Activated naive CD8-positive, alpha-beta T cell treated with anti-CD3 and anti-CD28 coated beads, Interleukin-2, amount 10 ng/mL, durations not matched to agents 7 days and 5 days (primary cell): ENCODE results near the gene PCSK4. TPM values are rescaled to one million over a fixed set of nuclear protein-coding genes. Genes with fewer than 3 reads are reported as not detected.
A peak's percentile ranks its signal among the peaks of the same experiment; 100 is the strongest.
"Not testable (repeated sequence)": the region's sequence is repeated elsewhere in the genome, so short reads cannot be mapped to it uniquely, and the experiment has no call there.

ENCODE experiments used
- ATAC-seq: fragments of 150-1000 bp; cut with Tn5 transposase; one replicate; pipeline ENCODE4 v1.10.0; 2021; ENCODE audit warnings: low read depth, moderate library complexity
- POLR2A ChIA-PET: fragments of 350-600 bp; sonication (Branson Sonifier 250); formaldehyde crosslinking; loops from one replicate; lab custom pipeline; 2021; ENCODE audit warnings: antibody characterized with exemption; lab: Charles Lee
- DNase-seq: peaks from one replicate; pipeline ENCODE4 v3.0.0; 2021
- H3K27ac Mint-ChIP-seq: one replicate; pipeline ENCODE4 v1.8.0; 2022; ENCODE audit warnings: mild to moderate bottlenecking, mixed read lengths
- H3K27me3 Mint-ChIP-seq: one replicate; pipeline ENCODE4 v1.8.0; 2022; ENCODE audit warnings: mild to moderate bottlenecking, moderate library complexity, mixed read lengths
- H3K36me3 Mint-ChIP-seq: one replicate; pipeline ENCODE4 v1.8.0; 2021; ENCODE audit warnings: mild to moderate bottlenecking, mixed read lengths
- H3K4me1 Mint-ChIP-seq: one replicate; pipeline ENCODE4 v1.8.0; 2021; ENCODE audit warnings: mixed read lengths
- H3K4me3 Mint-ChIP-seq: one replicate; pipeline ENCODE4 v1.8.0; 2022; ENCODE audit warnings: mild to moderate bottlenecking, moderate library complexity, mixed read lengths
- H3K9me3 Mint-ChIP-seq: one replicate; pipeline ENCODE4 v1.8.0; 2021; ENCODE audit warnings: mixed read lengths
- total RNA-seq, 2 experiments: library from RNA; stranded (reverse); gene quantifications; one replicate each; pipeline ENCODE4 v1.2.3, GENCODE V29; 2021

The PCSK4 gene
- total RNA-seq, 2 experiments from 2014 or later, result 6.7 to 9.7 TPM

GRCh38 chr19:1505991-1506881 lies 16.1 kb upstream of the PCSK4 start:
- DNase-seq (no peak), ATAC-seq (no peak)
- no peak overlapping the region for H3K27ac Mint-ChIP-seq
- peaks cover 8% of the 10 kb centered on the region for H3K4me1 Mint-ChIP-seq
- H3K36me3 Mint-ChIP-seq, result no peaks in the 10 kb centered on the region
- POLR2A ChIA-PET, result no interaction called here
- H3K4me3 Mint-ChIP-seq, result no peak overlapping the region
- peaks cover 36% of the 10 kb centered on the region for H3K27me3 Mint-ChIP-seq
- H3K9me3 Mint-ChIP-seq, result no peaks in the 10 kb centered on the region

- POLR2A ChIA-PET, result interaction anchor here (0.6 to 0.9 kb wide), 2 partner anchors 14 to 236 kb away, joined by 3 to 4 read pairs; partner anchors contain the start of genes CIRBP and REEP6
Measured at GRCh38 chr19:1505012-1505411, 14.9 kb upstream of the PCSK4 start.

GRCh38 chr19:1503925-1504773 lies 14.0 kb upstream of the PCSK4 start:
- Mint-ChIP-seq H3K27me3 (peaks cover 26% of the 10 kb centered on the region), H3K9me3 (no peaks in the 10 kb centered on the region), H3K27ac (no peak overlapping the region), H3K36me3 (no peaks in the 10 kb centered on the region), H3K4me3 (no peak overlapping the region), H3K4me1 (peaks cover 6% of the 10 kb centered on the region)
- no peak for ATAC-seq
- no peak for DNase-seq
- POLR2A ChIA-PET, result interaction anchor here (0.9 kb wide), 1 partner anchor 13 kb away, joined by 3 read pairs; the partner anchor contains the start of gene REEP6

More at GRCh38 chr19:1505012-1505411, 14.9 kb upstream of the PCSK4 start:
- no peak overlapping the region for H3K4me3 Mint-ChIP-seq
- ATAC-seq, result no peak
- H3K27ac Mint-ChIP-seq, result no peak overlapping the region
- H3K36me3 Mint-ChIP-seq, result no peaks in the 10 kb centered on the region
- no peak for DNase-seq
- H3K4me1 Mint-ChIP-seq, result peaks cover 8% of the 10 kb centered on the region
- H3K9me3 Mint-ChIP-seq, result no peaks in the 10 kb centered on the region
- H3K27me3 Mint-ChIP-seq, result peaks cover 28% of the 10 kb centered on the region

DNA sequence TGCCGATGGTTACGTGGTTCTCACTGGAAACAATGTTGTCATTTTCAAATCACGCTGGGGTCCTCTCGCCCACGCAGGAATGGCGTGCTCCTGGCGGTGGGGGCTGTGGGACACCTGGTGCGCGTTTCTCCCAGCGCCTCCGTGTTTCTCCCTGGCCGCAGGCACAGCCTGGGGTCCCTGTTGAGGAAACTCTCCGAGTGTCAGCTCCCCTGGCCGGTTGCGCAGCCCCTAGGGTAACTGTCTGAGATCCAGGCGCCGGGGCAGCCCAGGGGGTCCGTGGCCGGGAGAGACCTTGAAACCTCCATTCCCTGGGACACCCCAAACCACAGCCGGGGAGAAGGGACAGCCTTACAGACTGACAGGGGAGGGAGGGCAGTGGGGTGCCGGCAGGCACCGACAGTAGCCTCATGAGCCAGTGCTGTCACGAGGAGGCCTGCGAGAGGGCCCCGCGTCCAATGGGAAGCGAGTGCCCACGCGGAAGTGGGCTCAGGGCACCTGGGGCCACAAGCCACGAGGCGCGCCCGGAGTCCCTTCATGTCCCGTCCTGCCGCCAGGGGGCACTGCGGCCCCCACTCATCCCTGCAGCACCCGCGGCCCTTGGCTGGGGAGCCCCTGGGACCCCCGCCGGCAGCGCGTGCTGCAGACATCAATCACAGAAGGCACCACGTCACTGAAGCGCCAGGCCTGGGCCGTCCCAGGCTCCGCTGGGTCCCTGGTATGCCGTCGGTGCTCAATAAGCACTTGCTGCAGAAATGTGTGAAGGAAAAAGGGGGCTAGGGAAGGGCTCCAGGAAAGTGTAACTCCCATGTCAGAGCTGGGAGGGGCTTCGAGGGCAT lies 13.2 kb upstream of the PCSK4 start:
- DNase-seq (peak; percentile 83), ATAC-seq (peak; percentile 51)
- peaks cover 6% of the 10 kb centered on the region for H3K4me1 Mint-ChIP-seq
- no peak overlapping the region for H3K27ac Mint-ChIP-seq
- peaks cover 19% of the 10 kb centered on the region for H3K27me3 Mint-ChIP-seq
- POLR2A ChIA-PET, result no interaction called here
- H3K36me3 Mint-ChIP-seq, result no peaks in the 10 kb centered on the region
- H3K4me3 Mint-ChIP-seq, result no peak overlapping the region
- no peaks in the 10 kb centered on the region for H3K9me3 Mint-ChIP-seq

DNA sequence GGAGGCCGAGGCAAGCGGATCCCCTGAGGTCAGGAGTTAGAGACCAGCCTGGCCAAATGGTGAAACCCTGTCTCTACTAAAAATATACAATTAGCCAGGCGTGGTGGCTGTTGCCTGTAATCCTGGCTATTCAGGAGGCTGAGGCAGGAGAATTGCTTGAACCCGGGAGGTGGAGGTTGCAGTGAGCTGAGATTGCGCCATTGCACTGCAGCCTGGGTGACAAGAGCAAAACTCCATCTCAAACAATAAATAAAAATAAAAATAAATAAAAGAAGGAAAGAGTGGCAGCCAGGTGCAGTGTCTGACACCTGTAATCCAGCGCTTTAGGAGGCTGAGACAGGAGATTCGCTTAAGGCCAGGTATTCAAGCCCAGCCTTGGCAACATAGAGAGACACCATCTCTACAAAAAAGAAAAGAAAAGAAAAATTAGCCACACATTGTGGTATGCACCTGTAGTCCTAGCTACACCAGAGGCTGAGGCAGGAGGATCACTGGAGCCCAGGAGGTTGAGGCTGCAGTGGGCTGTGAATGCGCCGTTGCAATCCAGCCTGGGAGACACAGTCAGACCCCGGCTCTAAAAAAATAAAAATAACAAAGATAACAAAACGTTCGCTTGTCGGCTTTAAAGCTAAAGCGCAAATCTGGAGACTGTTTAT lies 12.4 kb upstream of the PCSK4 start:
- POLR2A ChIA-PET, result no interaction called here
- H3K4me3 Mint-ChIP-seq, result no peak overlapping the region
- no peak for ATAC-seq
- no peaks in the 10 kb centered on the region for H3K36me3 Mint-ChIP-seq
- H3K4me1 Mint-ChIP-seq, result peaks cover 2% of the 10 kb centered on the region
- no peaks in the 10 kb centered on the region for H3K9me3 Mint-ChIP-seq
- H3K27me3 Mint-ChIP-seq, result peaks cover 16% of the 10 kb centered on the region
- no peak for DNase-seq
- H3K27ac Mint-ChIP-seq, result no peak overlapping the region

DNA sequence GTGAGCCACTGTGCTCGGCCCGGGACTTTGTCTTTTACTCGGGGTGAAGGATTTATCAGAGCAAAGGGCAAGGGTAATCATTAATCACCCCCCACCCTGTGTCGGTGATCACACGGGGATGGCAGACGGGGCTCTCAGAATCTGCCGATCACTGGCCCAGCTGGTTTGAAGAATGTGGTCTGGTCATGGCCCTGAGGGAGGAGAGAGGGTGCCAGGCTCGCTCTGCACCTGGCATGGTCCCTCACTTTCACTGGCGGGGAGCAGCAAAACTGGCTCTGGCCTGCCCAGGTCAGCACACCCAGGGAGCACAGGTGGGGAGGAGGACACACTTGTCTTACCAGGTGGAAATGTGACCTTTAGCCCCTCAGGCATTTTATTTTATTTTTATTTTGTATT lies 11.0 kb upstream of the PCSK4 start:
- H3K36me3 Mint-ChIP-seq, result no peaks in the 10 kb centered on the region
- POLR2A ChIA-PET, result interaction anchor here (1.2 kb wide), 1 partner anchor 150 kb away, joined by 3 read pairs; no protein-coding TSS in a partner anchor

GRCh38 chr19:1499231-1499630 lies 9.1 kb upstream of the PCSK4 start:
- H3K27ac Mint-ChIP-seq, H3K36me3 Mint-ChIP-seq, H3K4me3 Mint-ChIP-seq, H3K9me3 Mint-ChIP-seq, ATAC-seq, DNase-seq, POLR2A ChIA-PET, H3K4me1 Mint-ChIP-seq: not testable (repeated sequence)
- peaks cover 12% of the 10 kb centered on the region for H3K27me3 Mint-ChIP-seq

More for the DNA sequence above, 11.0 kb upstream of the PCSK4 start:
- Mint-ChIP-seq H3K4me1 (peaks cover 2% of the 10 kb centered on the region), H3K27me3 (peaks cover 15% of the 10 kb centered on the region), H3K4me3 (no peak overlapping the region), H3K9me3 (no peaks in the 10 kb centered on the region), H3K27ac (no peak overlapping the region)
- DNase-seq, result no peak
- ATAC-seq, result no peak

DNA sequence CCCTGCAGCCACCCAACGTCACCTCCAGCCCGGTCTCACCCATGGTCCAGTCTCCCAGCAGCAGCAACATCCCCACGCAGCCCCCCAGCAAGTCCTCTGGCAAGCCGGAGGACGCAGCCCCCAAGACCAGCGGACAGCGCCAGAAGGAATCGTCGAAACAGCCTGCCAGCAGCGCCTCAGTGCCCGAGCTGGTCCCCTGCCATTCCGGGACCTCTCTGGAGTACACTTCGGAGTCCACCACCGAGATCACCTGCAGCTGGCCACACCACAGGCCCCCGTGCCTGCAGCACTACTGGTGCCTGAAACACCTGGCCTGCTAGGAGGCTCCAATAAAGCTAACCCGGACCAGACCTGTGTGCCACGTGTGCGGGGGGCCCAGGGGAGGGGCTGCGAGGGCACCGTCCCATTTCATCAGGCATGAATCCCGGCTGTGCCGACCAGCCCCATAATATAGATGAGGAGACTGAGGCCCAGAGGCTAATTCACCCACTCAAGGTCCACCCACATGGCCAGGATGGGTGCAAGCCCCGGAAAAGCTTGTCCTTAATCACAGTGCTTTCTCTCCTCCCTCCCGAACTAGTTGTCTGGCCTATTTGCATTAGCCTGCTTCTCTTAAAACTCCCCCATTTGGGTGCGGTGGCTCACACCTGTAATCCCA lies 7.6 kb upstream of the PCSK4 start:
- no peaks in the 10 kb centered on the region for H3K9me3 Mint-ChIP-seq

GRCh38 chr19:1496714-1497577 lies 6.8 kb upstream of the PCSK4 start:
- Mint-ChIP-seq H3K27me3 (peaks cover 9% of the 10 kb centered on the region), H3K4me3 (no peak overlapping the region), H3K36me3 (no peaks in the 10 kb centered on the region), H3K27ac (no peak overlapping the region), H3K9me3 (no peaks in the 10 kb centered on the region), H3K4me1 (no peaks in the 10 kb centered on the region)
- DNase-seq (no peak), ATAC-seq (no peak)
- POLR2A ChIA-PET, result no interaction called here

More for the DNA sequence above, 7.6 kb upstream of the PCSK4 start:
- Mint-ChIP-seq H3K4me1 (peaks cover 2% of the 10 kb centered on the region), H3K4me3 (no peak overlapping the region), H3K27ac (no peak overlapping the region), H3K27me3 (peaks cover 6% of the 10 kb centered on the region), H3K36me3 (no peaks in the 10 kb centered on the region)
- DNase-seq, result no peak
- POLR2A ChIA-PET, result no interaction called here
- ATAC-seq, result no peak

GRCh38 chr19:1495799-1496713 lies 5.9 kb upstream of the PCSK4 start:
- POLR2A ChIA-PET, result no interaction called here
- H3K27me3 Mint-ChIP-seq, result peaks cover 12% of the 10 kb centered on the region
- no peak overlapping the region for H3K27ac Mint-ChIP-seq
- no peak overlapping the region for H3K4me3 Mint-ChIP-seq
- DNase-seq (no peak), ATAC-seq (no peak)
- H3K36me3 Mint-ChIP-seq, result no peaks in the 10 kb centered on the region
- H3K4me1 Mint-ChIP-seq, result peaks cover 3% of the 10 kb centered on the region
- H3K9me3 Mint-ChIP-seq, result no peaks in the 10 kb centered on the region
